ENCODE data around the gene TSC2. TPM values are rescaled to one million over a fixed set of nuclear protein-coding genes. Genes with fewer than 3 reads are reported as not detected.

TSC2 gene
- total and polyA plus RNA-seq, 2 donors (not counting 3 experiments of a cell fraction or from before 2014, with no cell fraction given), result 87.9 to 144 TPM

GRCh38 chr16:2007081-2007836 is 40.5 kb upstream of the TSC2 start:
- intact Hi-C loops (cut with micrococcal nuclease) (no loop called here), dilution Hi-C loops (cut with MboI; ENCODE audit: extremely low pct_ligation_motif_present, low sequenced_read_pairs) (no loop called here)
- no peaks in the 10 kb centered on the region for H3K27me3 ChIP-seq (ENCODE audit: control insufficient read depth in 2 of 2, insufficient read depth in 2 of 2, low read length in 2 of 2)
- ChIA-PET CTCF (interaction anchor here (0.8 to 2.7 kb wide), 8 partner anchors 9 to 148 kb away, joined by 3 to 28 read pairs (median 4); partner anchors contain the start of gene TRAF7), POLR2A (interaction anchor here (0.6 to 1.0 kb wide), 2 partner anchors 139 to 148 kb away, joined by 3 read pairs; partner anchors contain the start of gene TRAF7)
- H3K36me3 ChIP-seq (ENCODE audit: control insufficient read depth in 2 of 2, extremely low read depth in 1 of 2, insufficient read depth in 2 of 2, low read length in 2 of 2), result peaks cover 0 to 11% of the 10 kb centered on the region in 2 experiments
- peak overlapping the region; percentile 92 for H3K4me2 ChIP-seq (ENCODE audit: insufficient read depth, low read length)
- FAIRE-seq, result no peak
- DNase-seq (ENCODE audit: low read depth, low spot score), result no peak
- BruUV-seq (replicated peaks), result no TSS peak
- peak overlapping the region; percentile 82 for H3K27ac ChIP-seq (ENCODE audit: insufficient read depth, low read depth, low read length)
- H3K9me1 ChIP-seq (replicated peaks; ENCODE audit: control insufficient read depth, extremely low read depth, insufficient read depth, low read length), result no peaks in the 10 kb centered on the region
- peak overlapping the region; percentile 43 for H3K9ac ChIP-seq (replicated peaks; ENCODE audit: extremely low read depth, insufficient read depth, low read length)
- H2AFZ ChIP-seq (ENCODE audit: low read depth, low read length), result no peak overlapping the region
- no peaks in the 10 kb centered on the region for H4K20me1 ChIP-seq (replicated peaks; ENCODE audit: control insufficient read depth, extremely low read depth, insufficient read depth, low read length)
- peaks cover 48% of the 10 kb centered on the region for H3K4me1 ChIP-seq (ENCODE audit: control insufficient read depth, extremely low read depth, insufficient read depth, low read length)
- H3K79me2 ChIP-seq (ENCODE audit: control insufficient read depth, insufficient read depth, low read length), result peaks cover 69% of the 10 kb centered on the region
- TF ChIP-seq GATA2 (IDR thresholded peaks at IDR 0.05; ENCODE audit: insufficient read depth, insufficient read length, low read depth, low read length), result no peak
- peak; percentile 24 for TF ChIP-seq POLR2A (IDR thresholded peaks at IDR 0.05; ENCODE audit: low read depth, low read length)
- peak overlapping the region in 2 of 3 experiments; percentile 0 to 71 for H3K4me3 ChIP-seq (replicated peaks in 1 of 3; ENCODE audit: insufficient read depth in 1 of 3, low read depth in 1 of 3, low read length in 3 of 3)
- no peaks in the 10 kb centered on the region for H3K9me3 ChIP-seq (replicated peaks; ENCODE audit: control insufficient read depth, insufficient read depth, low read length)

- POLR2A ChIA-PET, result interaction anchor here (0.6 to 1.0 kb wide), 2 partner anchors 139 to 147 kb away, joined by 3 read pairs; partner anchors contain the start of gene TRAF7
- Histone ChIP-seq H3K9me1 (replicated peaks; ENCODE audit: control insufficient read depth, extremely low read depth, insufficient read depth, low read length) (no peaks in the 10 kb centered on the region), H3K27me3 (ENCODE audit: control insufficient read depth in 2 of 2, insufficient read depth in 2 of 2, low read length in 2 of 2) (no peaks in the 10 kb centered on the region), H3K9ac (replicated peaks; ENCODE audit: extremely low read depth, insufficient read depth, low read length) (peak overlapping the region; percentile 89), H3K36me3 (ENCODE audit: control insufficient read depth in 2 of 2, extremely low read depth in 1 of 2, insufficient read depth in 2 of 2, low read length in 2 of 2) (peaks cover 0 to 3% of the 10 kb centered on the region in 2 experiments), H3K4me3 (replicated peaks in 1 of 3; ENCODE audit: insufficient read depth in 1 of 3, low read depth in 1 of 3, low read length in 3 of 3) (peak overlapping the region; percentile 71 to 76 (median 72)), H3K9me3 (replicated peaks; ENCODE audit: control insufficient read depth, insufficient read depth, low read length) (no peaks in the 10 kb centered on the region), H3K27ac (ENCODE audit: insufficient read depth, low read depth, low read length) (peak overlapping the region; percentile 82), H3K4me1 (ENCODE audit: control insufficient read depth, extremely low read depth, insufficient read depth, low read length) (peaks cover 48% of the 10 kb centered on the region), H3K79me2 (ENCODE audit: control insufficient read depth, insufficient read depth, low read length) (peaks cover 66% of the 10 kb centered on the region), H4K20me1 (replicated peaks; ENCODE audit: control insufficient read depth, extremely low read depth, insufficient read depth, low read length) (no peaks in the 10 kb centered on the region), H3K4me2 (ENCODE audit: insufficient read depth, low read length) (peak overlapping the region; percentile 92), H2AFZ (ENCODE audit: low read depth, low read length) (no peak overlapping the region)
- dilution Hi-C loops (cut with MboI; ENCODE audit: extremely low pct_ligation_motif_present, low sequenced_read_pairs) (no loop called here), intact Hi-C loops (cut with micrococcal nuclease) (loop anchor here (1.0 to 2.0 kb wide), 2 partner anchors 43 to 147 kb away; partner anchors contain the start of genes RPS2 and TRAF7)
- BruUV-seq (replicated peaks), result TSS peak; percentile 53
- TF ChIP-seq JUN (IDR thresholded peaks at IDR 0.05; ENCODE audit: borderline replicate concordance, insufficient read depth, insufficient read length, low read depth), result no peak
- TF ChIP-seq POLR2A (IDR thresholded peaks at IDR 0.05; ENCODE audit: low read depth, low read length), result peak; percentile 59
- TF ChIP-seq POLR2AphosphoS5 (IDR thresholded peaks at IDR 0.05; ENCODE audit: insufficient read depth, low read depth, low read length), result peak; percentile 36
- FAIRE-seq (peak; percentile 73), DNase-seq (ENCODE audit: low read depth, low spot score) (peak; percentile 46)
- CTCF ChIA-PET, result interaction anchor here (0.8 to 2.7 kb wide), 8 partner anchors 8 to 147 kb away, joined by 3 to 28 read pairs (median 4); partner anchors contain the start of gene TRAF7
Measured at GRCh38 chr16:2008009-2008526, 39.7 kb upstream of the TSC2 start.

Measured in endothelial cell of umbilical vein (primary cell).